Measurements from ENCODE around the gene SPTBN2. TPM values are rescaled to one million over a fixed set of nuclear protein-coding genes. Genes with fewer than 3 reads are reported as not detected.

The SPTBN2 gene
- total RNA-seq, 2 donors from 2014 or later = 1.2 to 5.6 TPM

DNA sequence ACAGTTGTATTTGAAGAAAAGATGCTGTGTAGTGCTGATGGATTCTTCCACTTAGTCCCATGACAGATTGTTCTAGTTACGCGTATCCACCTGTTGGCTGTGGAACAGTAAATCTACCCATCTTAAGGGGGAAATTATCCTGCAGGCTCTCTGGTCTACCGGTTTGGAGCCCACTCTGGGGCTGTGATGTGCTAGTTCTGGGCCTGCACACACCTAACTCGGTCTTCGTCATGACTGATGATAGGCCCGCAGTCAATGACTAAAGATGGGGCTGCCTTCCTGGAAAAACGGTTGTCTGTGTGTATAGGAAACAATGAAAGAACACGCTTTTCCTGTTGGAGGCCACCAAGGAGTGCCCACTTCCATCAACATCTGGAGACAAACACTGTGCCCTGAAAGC, 45.1 kb downstream of the SPTBN2 start:
- no peak overlapping the region for H3K27ac ChIP-seq
- H3K4me3 ChIP-seq = no peak overlapping the region
- no peak for DNase-seq (ENCODE audit: low spot score)
- TF ChIP-seq, protein P1, sequence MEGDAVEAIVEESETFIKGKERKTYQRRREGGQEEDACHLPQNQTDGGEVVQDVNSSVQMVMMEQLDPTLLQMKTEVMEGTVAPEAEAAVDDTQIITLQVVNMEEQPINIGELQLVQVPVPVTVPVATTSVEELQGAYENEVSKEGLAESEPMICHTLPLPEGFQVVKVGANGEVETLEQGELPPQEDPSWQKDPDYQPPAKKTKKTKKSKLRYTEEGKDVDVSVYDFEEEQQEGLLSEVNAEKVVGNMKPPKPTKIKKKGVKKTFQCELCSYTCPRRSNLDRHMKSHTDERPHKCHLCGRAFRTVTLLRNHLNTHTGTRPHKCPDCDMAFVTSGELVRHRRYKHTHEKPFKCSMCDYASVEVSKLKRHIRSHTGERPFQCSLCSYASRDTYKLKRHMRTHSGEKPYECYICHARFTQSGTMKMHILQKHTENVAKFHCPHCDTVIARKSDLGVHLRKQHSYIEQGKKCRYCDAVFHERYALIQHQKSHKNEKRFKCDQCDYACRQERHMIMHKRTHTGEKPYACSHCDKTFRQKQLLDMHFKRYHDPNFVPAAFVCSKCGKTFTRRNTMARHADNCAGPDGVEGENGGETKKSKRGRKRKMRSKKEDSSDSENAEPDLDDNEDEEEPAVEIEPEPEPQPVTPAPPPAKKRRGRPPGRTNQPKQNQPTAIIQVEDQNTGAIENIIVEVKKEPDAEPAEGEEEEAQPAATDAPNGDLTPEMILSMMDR (IDR thresholded peaks at IDR 0.05) = no peak
- H3K9me3 ChIP-seq = no peaks in the 10 kb centered on the region
- H3K4me1 ChIP-seq (ENCODE audit: control insufficient read depth in 1 of 2, low read depth in 2 of 2) = no peaks in the 10 kb centered on the region
- H3K27me3 ChIP-seq (replicated peaks; ENCODE audit: insufficient read depth) = no peaks in the 10 kb centered on the region
- no peak for ATAC-seq (ENCODE audit: insufficient number of reproducible peaks, low FRiP score, low read depth)
- no peaks in the 10 kb centered on the region for H3K36me3 ChIP-seq

- no peaks in the 10 kb centered on the region for H3K36me3 ChIP-seq
- peaks cover 9 to 11% of the 10 kb centered on the region in 2 donors for H3K4me1 ChIP-seq (ENCODE audit: control insufficient read depth in 1 of 2, low read depth in 2 of 2)
- TF ChIP-seq, protein P1 (IDR thresholded peaks at IDR 0.05) = no peak
- ATAC-seq (ENCODE audit: insufficient number of reproducible peaks, low FRiP score, low read depth) = no peak
- no peaks in the 10 kb centered on the region for H3K27me3 ChIP-seq (replicated peaks; ENCODE audit: insufficient read depth)
- H3K27ac ChIP-seq = no peak overlapping the region
- H3K4me3 ChIP-seq = no peak overlapping the region
- H3K9me3 ChIP-seq = no peaks in the 10 kb centered on the region
- DNase-seq (ENCODE audit: low spot score) = no peak
Observed at GRCh38 chr11:66680966-66681645, 47.9 kb downstream of the SPTBN2 start.

DNA sequence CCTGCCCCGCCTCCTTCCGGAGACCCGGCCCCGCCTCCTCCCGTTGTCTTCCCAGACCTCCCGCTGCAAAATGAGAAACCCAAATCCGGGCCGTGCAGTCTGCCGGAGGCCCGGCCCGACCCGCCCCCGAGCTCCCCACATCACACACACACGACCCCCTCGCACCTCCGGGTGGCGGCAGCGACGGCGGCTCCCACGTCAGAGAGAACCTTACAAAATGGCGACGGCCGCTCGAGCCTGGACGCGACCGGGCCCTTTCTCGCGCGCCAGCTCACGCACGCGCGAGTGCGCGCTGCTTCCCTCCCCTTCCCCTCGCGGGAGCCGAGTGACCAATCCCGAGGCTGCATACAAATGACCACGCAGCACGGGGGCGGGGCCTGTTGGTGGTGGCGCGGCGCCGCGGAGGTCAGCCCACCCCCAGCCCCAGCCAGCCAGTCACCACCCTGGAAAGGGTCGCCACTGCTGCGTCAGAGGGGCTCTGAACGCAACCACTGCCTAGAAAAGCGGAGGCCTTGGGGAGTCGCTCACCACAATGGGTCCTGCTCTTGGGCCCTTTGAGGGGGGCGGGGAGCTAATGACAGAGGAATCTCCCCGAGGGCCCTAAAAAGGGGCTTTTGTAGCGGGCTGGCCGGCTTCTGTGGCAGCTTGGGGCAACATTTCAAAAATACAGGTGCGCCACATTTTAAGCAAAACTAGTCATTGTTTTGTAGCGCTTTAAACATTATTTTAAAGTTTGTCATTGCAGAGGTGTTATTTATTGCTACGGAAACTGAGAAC, 51.2 kb downstream of the SPTBN2 start, which contains the start of gene RBM4B:
TSS of gene RBM4B (minus strand) at position 289 of the 777 bp plus-strand sequence. CDS start 808 bp downstream, outside the sequence.
- peaks cover 13 to 34% of the 10 kb centered on the region in 2 donors for H3K4me1 ChIP-seq (ENCODE audit: control insufficient read depth in 1 of 2, low read depth in 2 of 2)
- TF ChIP-seq, protein P1 (IDR thresholded peaks at IDR 0.05) = no peak
- peak; percentile 91 for ATAC-seq (ENCODE audit: insufficient number of reproducible peaks, low FRiP score, low read depth)

GRCh38 chr11:66676931-66677598, 52.0 kb downstream of the SPTBN2 start:
- TF ChIP-seq, protein P1 (IDR thresholded peaks at IDR 0.05) = no peak
- Histone ChIP-seq H3K27ac (peak overlapping the region; percentile 95 to 96), H3K4me1 (ENCODE audit: control insufficient read depth in 1 of 2, low read depth in 2 of 2) (peaks cover 13 to 34% of the 10 kb centered on the region in 2 donors), H3K27me3 (replicated peaks; ENCODE audit: insufficient read depth) (no peaks in the 10 kb centered on the region), H3K36me3 (no peaks in the 10 kb centered on the region), H3K9me3 (no peaks in the 10 kb centered on the region), H3K4me3 (peak overlapping the region; percentile 88)
- ATAC-seq (ENCODE audit: insufficient number of reproducible peaks, low FRiP score, low read depth) = no peak
- no peak for DNase-seq (ENCODE audit: low spot score)

More for the DNA sequence above, 51.2 kb downstream of the SPTBN2 start, which contains the start of gene RBM4B:
- peak; percentile 91 for DNase-seq (ENCODE audit: low spot score)
- no peaks in the 10 kb centered on the region for H3K9me3 ChIP-seq
- peak within 1 kb of the TSS; percentile 88 for H3K4me3 ChIP-seq
- H3K36me3 ChIP-seq = no peaks in the 10 kb centered on the region
- H3K27ac ChIP-seq = peak within 1 kb of the TSS; percentile 95 to 96
- no peaks in the 10 kb centered on the region for H3K27me3 ChIP-seq (replicated peaks; ENCODE audit: insufficient read depth)
